B cell (primary cell): ENCODE data around the gene ST6GALNAC2.
"Not testable (repeated sequence)": the region's sequence is repeated elsewhere in the genome, so short reads cannot be mapped to it uniquely, and the experiment has no call there.

ENCODE experiments used
- EZH2 ChIP-seq: IDR thresholded peaks from 2 replicates; pipeline ENCODE4 v1.6.1; 2012; ENCODE audit warnings: borderline replicate concordance, low read depth, mild to moderate bottlenecking, moderate library complexity, low read length; ENCODE audit not compliant: insufficient read depth, poor library complexity, severe bottlenecking
- TF ChIP-seq, protein P1 (sequence below): fragments of 200-600 bp; IDR thresholded peaks from one replicate; pipeline ENCODE4 v1.8.0; 2022; ENCODE audit warnings: antibody characterized with exemption, mild to moderate bottlenecking

DNA sequence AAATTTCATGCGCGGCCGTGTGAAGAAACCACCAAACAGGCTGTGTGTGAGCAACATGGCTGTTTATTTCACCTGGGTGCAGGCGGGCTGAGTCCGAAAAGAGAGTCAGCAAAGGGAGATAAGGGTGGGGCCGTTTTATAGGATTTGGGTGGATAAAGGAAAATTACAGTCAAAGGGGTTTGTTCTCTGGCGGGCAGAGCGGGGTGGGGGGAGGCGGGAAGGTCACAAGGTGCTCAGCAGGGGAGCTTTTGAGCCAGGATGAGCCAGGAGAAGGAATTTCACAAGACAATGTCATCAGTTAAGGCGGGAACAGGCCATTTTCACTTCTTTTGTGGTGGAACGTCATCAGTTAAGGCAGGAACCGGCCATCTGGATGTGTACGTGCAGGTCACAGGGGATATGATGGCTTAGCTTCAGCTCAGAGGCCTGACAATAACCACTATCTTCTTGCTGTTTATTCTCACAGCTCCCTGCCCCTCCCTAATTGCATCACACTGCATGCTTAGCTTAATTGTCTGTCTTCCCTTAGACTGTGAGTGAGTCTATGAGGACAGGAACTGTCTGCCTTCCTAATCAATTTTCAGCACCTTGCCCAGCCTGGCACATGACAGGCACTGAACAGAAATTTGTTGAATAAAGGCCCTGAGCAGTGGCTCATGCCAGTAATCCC is 25.6 kb upstream of the ST6GALNAC2 start:
- TF ChIP-seq, protein P1, sequence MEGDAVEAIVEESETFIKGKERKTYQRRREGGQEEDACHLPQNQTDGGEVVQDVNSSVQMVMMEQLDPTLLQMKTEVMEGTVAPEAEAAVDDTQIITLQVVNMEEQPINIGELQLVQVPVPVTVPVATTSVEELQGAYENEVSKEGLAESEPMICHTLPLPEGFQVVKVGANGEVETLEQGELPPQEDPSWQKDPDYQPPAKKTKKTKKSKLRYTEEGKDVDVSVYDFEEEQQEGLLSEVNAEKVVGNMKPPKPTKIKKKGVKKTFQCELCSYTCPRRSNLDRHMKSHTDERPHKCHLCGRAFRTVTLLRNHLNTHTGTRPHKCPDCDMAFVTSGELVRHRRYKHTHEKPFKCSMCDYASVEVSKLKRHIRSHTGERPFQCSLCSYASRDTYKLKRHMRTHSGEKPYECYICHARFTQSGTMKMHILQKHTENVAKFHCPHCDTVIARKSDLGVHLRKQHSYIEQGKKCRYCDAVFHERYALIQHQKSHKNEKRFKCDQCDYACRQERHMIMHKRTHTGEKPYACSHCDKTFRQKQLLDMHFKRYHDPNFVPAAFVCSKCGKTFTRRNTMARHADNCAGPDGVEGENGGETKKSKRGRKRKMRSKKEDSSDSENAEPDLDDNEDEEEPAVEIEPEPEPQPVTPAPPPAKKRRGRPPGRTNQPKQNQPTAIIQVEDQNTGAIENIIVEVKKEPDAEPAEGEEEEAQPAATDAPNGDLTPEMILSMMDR, result not testable (repeated sequence)
- TF ChIP-seq EZH2, result not testable (repeated sequence)
